DND-41 (cell line): ENCODE results near the gene MTERF4.

ENCODE experiments used
- ATAC-seq: fragments of 200-7000 bp; cut with Tn5 transposase; 3 replicates; pipeline ENCODE4 v1.9.1; 2021; ENCODE audit warnings: low read depth; ENCODE audit not compliant: insufficient read depth
- DNase-seq: peaks from one replicate; pipeline ENCODE4 v3.0.0-alpha.2; 2020
- H2AFZ ChIP-seq: 2 replicates; pipeline ENCODE4 v1.6.0; 2012; ENCODE audit warnings: low read depth, low read length
- H3K27ac ChIP-seq: 2 replicates; pipeline ENCODE4 v1.5.1; 2012; ENCODE audit warnings: low read length, inconsistent platforms
- H3K27me3 ChIP-seq: fragments of 200-600 bp; sonication (generic); 2 replicates; pipeline ENCODE4 v1.6.0; 2012; ENCODE audit warnings: low read length, mild to moderate bottlenecking, inconsistent platforms; ENCODE audit not compliant: insufficient read depth, poor library complexity
- H3K36me3 ChIP-seq: 2 replicates; pipeline ENCODE4 v1.5.1; 2012; ENCODE audit warnings: low read length, inconsistent platforms; ENCODE audit not compliant: insufficient read depth
- H3K4me1 ChIP-seq: 2 replicates; pipeline ENCODE4 v1.5.1; 2012; ENCODE audit warnings: mild to moderate bottlenecking, low read length; ENCODE audit not compliant: insufficient read depth
- H3K4me2 ChIP-seq: 2 replicates; pipeline ENCODE4 v1.6.0; 2012; ENCODE audit warnings: mild to moderate bottlenecking, moderate library complexity, low read length, inconsistent platforms; ENCODE audit not compliant: insufficient read depth
- H3K4me3 ChIP-seq, 2 experiments: fragments of 200-600 bp in 1 of 2; shearing (Covaris generic) in 1 of 2; 2 replicates each; pipeline ENCODE4 v1.5.1; 2012 to 2016; ENCODE audit warnings: inconsistent platforms in 2 of 2, low read length in 2 of 2, mild to moderate bottlenecking in 2 of 2, low read depth in 1 of 2, moderate library complexity in 1 of 2
- H3K79me2 ChIP-seq: 2 replicates; pipeline ENCODE4 v1.6.0; 2012; ENCODE audit warnings: low read length, inconsistent platforms; ENCODE audit not compliant: insufficient read depth
- H3K9ac ChIP-seq: 2 replicates; pipeline ENCODE4 v1.6.0; 2012; ENCODE audit warnings: low read depth, mild to moderate bottlenecking, inconsistent platforms, low read length, moderate library complexity
- H3K9me3 ChIP-seq: 2 replicates; pipeline ENCODE4 v1.5.1; 2012; ENCODE audit warnings: low read length, moderate library complexity, mild to moderate bottlenecking, inconsistent platforms; ENCODE audit not compliant: insufficient read depth, severe bottlenecking
- H4K20me1 ChIP-seq: 2 replicates; pipeline ENCODE4 v1.6.0; 2012; ENCODE audit warnings: low read length; ENCODE audit not compliant: insufficient read depth
- CTCF ChIP-seq: IDR thresholded peaks from 2 replicates; pipeline ENCODE4 v1.5.1; 2012; ENCODE audit warnings: borderline replicate concordance, low read length, moderate library complexity, mild to moderate bottlenecking; ENCODE audit not compliant: poor library complexity, severe bottlenecking; ENCODE audit errors: extremely low read depth
- EZH2 ChIP-seq: IDR thresholded peaks from 3 replicates; pipeline ENCODE4 v1.6.1; 2012; ENCODE audit warnings: borderline replicate concordance, low read depth, mild to moderate bottlenecking, moderate library complexity, low read length, inconsistent platforms; ENCODE audit not compliant: severe bottlenecking

The MTERF4 gene

GRCh38 chr2:241067501-241068135 lies 34.5 kb downstream of the MTERF4 start:
- TF ChIP-seq EZH2, result no peak
- no peak for TF ChIP-seq CTCF
- no peak for DNase-seq
- no peaks in the 10 kb centered on the region for H3K9me3 ChIP-seq
- no peaks in the 10 kb centered on the region for H3K79me2 ChIP-seq
- H4K20me1 ChIP-seq, result peaks cover 5% of the 10 kb centered on the region
- H3K4me3 ChIP-seq, result no peak overlapping the region
- H3K27ac ChIP-seq, result no peak overlapping the region
- H3K4me2 ChIP-seq, result no peak overlapping the region
- H3K4me1 ChIP-seq, result no peaks in the 10 kb centered on the region
- no peak overlapping the region for H2AFZ ChIP-seq
- no peak overlapping the region for H3K9ac ChIP-seq
- ATAC-seq, result no peak
- no peaks in the 10 kb centered on the region for H3K36me3 ChIP-seq
- no peaks in the 10 kb centered on the region for H3K27me3 ChIP-seq

DNA sequence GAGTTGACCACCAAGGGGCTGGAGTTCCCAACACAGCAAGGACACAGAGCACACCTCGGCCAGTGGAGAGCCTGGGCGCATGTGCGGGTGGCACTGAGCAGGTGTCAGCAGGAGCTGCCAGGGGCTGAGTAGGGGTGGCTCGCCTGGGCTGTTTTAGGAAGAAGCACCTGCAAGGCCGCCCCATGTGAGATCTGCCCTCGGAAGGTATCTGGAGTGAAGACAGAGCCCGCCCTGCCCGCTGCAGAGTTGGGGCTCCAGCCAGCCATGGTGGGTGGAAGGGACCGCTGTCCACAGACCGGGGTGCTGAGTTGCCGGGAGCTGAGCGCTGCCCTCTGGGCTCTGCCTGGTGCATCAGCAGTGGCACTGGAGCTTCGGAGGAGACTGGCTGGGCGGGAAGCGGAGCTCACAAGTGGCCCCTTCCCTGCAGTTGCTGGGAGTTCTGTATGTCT lies 35.2 kb downstream of the MTERF4 start:
- H3K9me3 ChIP-seq, result no peaks in the 10 kb centered on the region
- H3K36me3 ChIP-seq, result no peaks in the 10 kb centered on the region
- no peaks in the 10 kb centered on the region for H3K4me1 ChIP-seq
- no peak for DNase-seq
- H3K27ac ChIP-seq, result no peak overlapping the region
- H3K4me3 ChIP-seq, result no peak overlapping the region
- no peak overlapping the region for H2AFZ ChIP-seq
- no peaks in the 10 kb centered on the region for H3K27me3 ChIP-seq
- peaks cover 5% of the 10 kb centered on the region for H4K20me1 ChIP-seq
- H3K4me2 ChIP-seq, result no peak overlapping the region
- ATAC-seq, result peak; percentile 51; the same call in 2 of the 3 replicates
- TF ChIP-seq EZH2, result no peak
- TF ChIP-seq CTCF, result no peak
- no peaks in the 10 kb centered on the region for H3K79me2 ChIP-seq
- H3K9ac ChIP-seq, result no peak overlapping the region

- H3K4me1 ChIP-seq, result no peaks in the 10 kb centered on the region
- no peak for ATAC-seq
- H3K4me3 ChIP-seq, result no peak overlapping the region
- no peak for TF ChIP-seq EZH2
- TF ChIP-seq CTCF, result no peak
- H2AFZ ChIP-seq, result no peak overlapping the region
- no peak overlapping the region for H3K4me2 ChIP-seq
- no peak overlapping the region for H3K9ac ChIP-seq
- H3K9me3 ChIP-seq, result no peaks in the 10 kb centered on the region
- DNase-seq, result no peak
- no peak overlapping the region for H3K27ac ChIP-seq
- H4K20me1 ChIP-seq, result peaks cover 5% of the 10 kb centered on the region
- H3K27me3 ChIP-seq, result no peaks in the 10 kb centered on the region
- no peaks in the 10 kb centered on the region for H3K36me3 ChIP-seq
- no peaks in the 10 kb centered on the region for H3K79me2 ChIP-seq
Measured at GRCh38 chr2:241066171-241066892, 35.8 kb downstream of the MTERF4 start.
